ENCODE results near the gene PLXNA4. TPM values are rescaled to one million over a fixed set of nuclear protein-coding genes. Genes with fewer than 3 reads are reported as not detected.

Gene PLXNA4
- polyA plus RNA-seq, 1 experiment: 0.22 TPM

- no peak for DNase-seq (ENCODE audit: low read depth)
- no peak for TF ChIP-seq CTCF (IDR thresholded peaks at IDR 0.05; ENCODE audit: insufficient read depth, low read depth, low read length)
- Histone ChIP-seq H3K4me3 (ENCODE audit: low read depth, low read length) (no peak overlapping the region), H3K27me3 (ENCODE audit: control insufficient read depth, insufficient read depth, low read length) (no peaks in the 10 kb centered on the region), H3K36me3 (ENCODE audit: control insufficient read depth, insufficient read depth, low read length) (no peaks in the 10 kb centered on the region)
- ChIA-PET POLR2A (no interaction called here), CTCF (no interaction called here)
Measured at GRCh38 chr7:132280335-132280734, 295.9 kb downstream of the PLXNA4 start.

GRCh38 chr7:132279718-132280117, 296.6 kb downstream of the PLXNA4 start:
- POLR2A ChIA-PET: no interaction called here
- DNase-seq (ENCODE audit: low read depth): no peak
- H3K27me3 ChIP-seq (ENCODE audit: control insufficient read depth, insufficient read depth, low read length): no peaks in the 10 kb centered on the region
- CTCF ChIA-PET: no interaction called here
- H3K4me3 ChIP-seq (ENCODE audit: low read depth, low read length): no peak overlapping the region
- TF ChIP-seq CTCF (IDR thresholded peaks at IDR 0.05; ENCODE audit: insufficient read depth, low read depth, low read length): no peak
- H3K36me3 ChIP-seq (ENCODE audit: control insufficient read depth, insufficient read depth, low read length): no peaks in the 10 kb centered on the region

GRCh38 chr7:132276976-132277725, 299.1 kb downstream of the PLXNA4 start:
- no peaks in the 10 kb centered on the region for H3K27me3 ChIP-seq (ENCODE audit: control insufficient read depth, insufficient read depth, low read length)
- no peak for TF ChIP-seq CTCF (IDR thresholded peaks at IDR 0.05; ENCODE audit: insufficient read depth, low read depth, low read length)
- no peak for DNase-seq (ENCODE audit: low read depth)
- POLR2A ChIA-PET: no interaction called here
- no peaks in the 10 kb centered on the region for H3K36me3 ChIP-seq (ENCODE audit: control insufficient read depth, insufficient read depth, low read length)
- CTCF ChIA-PET: no interaction called here
- no peak overlapping the region for H3K4me3 ChIP-seq (ENCODE audit: low read depth, low read length)

- ChIA-PET CTCF (no interaction called here), POLR2A (no interaction called here)
- DNase-seq (ENCODE audit: low read depth): no peak
- TF ChIP-seq CTCF (IDR thresholded peaks at IDR 0.05; ENCODE audit: insufficient read depth, low read depth, low read length): no peak
- Histone ChIP-seq H3K27me3 (ENCODE audit: control insufficient read depth, insufficient read depth, low read length) (no peaks in the 10 kb centered on the region), H3K4me3 (ENCODE audit: low read depth, low read length) (no peak overlapping the region), H3K36me3 (ENCODE audit: control insufficient read depth, insufficient read depth, low read length) (no peaks in the 10 kb centered on the region)
Measured at GRCh38 chr7:132276234-132276630, 300.0 kb downstream of the PLXNA4 start.

- no peak for TF ChIP-seq CTCF (IDR thresholded peaks at IDR 0.05; ENCODE audit: insufficient read depth, low read depth, low read length)
Measured at GRCh38 chr7:132275416-132276233, 300.6 kb downstream of the PLXNA4 start.

More at GRCh38 chr7:132275416-132276233, 300.6 kb downstream of the PLXNA4 start:
- no peaks in the 10 kb centered on the region for H3K36me3 ChIP-seq (ENCODE audit: control insufficient read depth, insufficient read depth, low read length)
- DNase-seq (ENCODE audit: low read depth): no peak
- ChIA-PET POLR2A (no interaction called here), CTCF (interaction anchor here (0.8 kb wide), 1 partner anchor 417 kb away, joined by 4 read pairs; no protein-coding TSS in a partner anchor)
- no peaks in the 10 kb centered on the region for H3K27me3 ChIP-seq (ENCODE audit: control insufficient read depth, insufficient read depth, low read length)
- H3K4me3 ChIP-seq (ENCODE audit: low read depth, low read length): no peak overlapping the region
